ENCODE data around the gene C19orf25.
"Not testable (repeated sequence)": the region's sequence is repeated elsewhere in the genome, so short reads cannot be mapped to it uniquely, and the experiment has no call there.

The C19orf25 gene

GRCh38 chr19:1502433-1503088 is 23.5 kb upstream of the C19orf25 start:
- TF ChIP-seq, protein P1, sequence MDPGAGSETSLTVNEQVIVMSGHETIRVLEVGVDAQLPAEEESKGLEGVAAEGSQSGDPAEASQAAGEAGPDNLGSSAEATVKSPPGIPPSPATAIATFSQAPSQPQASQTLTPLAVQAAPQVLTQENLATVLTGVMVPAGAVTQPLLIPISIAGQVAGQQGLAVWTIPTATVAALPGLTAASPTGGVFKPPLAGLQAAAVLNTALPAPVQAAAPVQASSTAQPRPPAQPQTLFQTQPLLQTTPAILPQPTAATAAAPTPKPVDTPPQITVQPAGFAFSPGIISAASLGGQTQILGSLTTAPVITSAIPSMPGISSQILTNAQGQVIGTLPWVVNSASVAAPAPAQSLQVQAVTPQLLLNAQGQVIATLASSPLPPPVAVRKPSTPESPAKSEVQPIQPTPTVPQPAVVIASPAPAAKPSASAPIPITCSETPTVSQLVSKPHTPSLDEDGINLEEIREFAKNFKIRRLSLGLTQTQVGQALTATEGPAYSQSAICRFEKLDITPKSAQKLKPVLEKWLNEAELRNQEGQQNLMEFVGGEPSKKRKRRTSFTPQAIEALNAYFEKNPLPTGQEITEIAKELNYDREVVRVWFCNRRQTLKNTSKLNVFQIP (CRISPR knock-in tag; IDR thresholded peaks at IDR 0.05; ENCODE audit: borderline replicate concordance, low read depth) = no peak
- TF ChIP-seq ZFP3 (CRISPR knock-in tag; IDR thresholded peaks at IDR 0.05) (no peak), ZFP30 (CRISPR knock-in tag; IDR thresholded peaks at IDR 0.05) (no peak), RARB (CRISPR knock-in tag; IDR thresholded peaks at IDR 0.05) (no peak), GLIS3 (CRISPR knock-in tag; IDR thresholded peaks at IDR 0.05) (no peak), PATZ1 (CRISPR knock-in tag; IDR thresholded peaks at IDR 0.05; ENCODE audit: borderline replicate concordance) (no peak)

GRCh38 chr19:1501200-1501595 is 22.2 kb upstream of the C19orf25 start:
- no peak for ATAC-seq
- TF ChIP-seq ZC3H10 (CRISPR knock-in tag; IDR thresholded peaks at IDR 0.05) (no peak), ZNF8 (CRISPR knock-in tag; IDR thresholded peaks at IDR 0.05) (no peak), ESRRG (CRISPR knock-in tag; IDR thresholded peaks at IDR 0.05) (no peak), ZFP30 (CRISPR knock-in tag; IDR thresholded peaks at IDR 0.05) (no peak), BACH2 (CRISPR knock-in tag; IDR thresholded peaks at IDR 0.05; ENCODE audit: borderline replicate concordance) (no peak)
- TF ChIP-seq, protein P2, sequence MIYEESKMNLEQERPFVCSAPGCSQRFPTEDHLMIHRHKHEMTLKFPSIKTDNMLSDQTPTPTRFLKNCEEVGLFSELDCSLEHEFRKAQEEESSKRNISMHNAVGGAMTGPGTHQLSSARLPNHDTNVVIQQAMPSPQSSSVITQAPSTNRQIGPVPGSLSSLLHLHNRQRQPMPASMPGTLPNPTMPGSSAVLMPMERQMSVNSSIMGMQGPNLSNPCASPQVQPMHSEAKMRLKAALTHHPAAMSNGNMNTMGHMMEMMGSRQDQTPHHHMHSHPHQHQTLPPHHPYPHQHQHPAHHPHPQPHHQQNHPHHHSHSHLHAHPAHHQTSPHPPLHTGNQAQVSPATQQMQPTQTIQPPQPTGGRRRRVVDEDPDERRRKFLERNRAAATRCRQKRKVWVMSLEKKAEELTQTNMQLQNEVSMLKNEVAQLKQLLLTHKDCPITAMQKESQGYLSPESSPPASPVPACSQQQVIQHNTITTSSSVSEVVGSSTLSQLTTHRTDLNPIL (CRISPR knock-in tag; IDR thresholded peaks at IDR 0.05; ENCODE audit: low read depth) = no peak

More at GRCh38 chr19:1502433-1503088, 23.5 kb upstream of the C19orf25 start:
- ATAC-seq = no peak

DNA sequence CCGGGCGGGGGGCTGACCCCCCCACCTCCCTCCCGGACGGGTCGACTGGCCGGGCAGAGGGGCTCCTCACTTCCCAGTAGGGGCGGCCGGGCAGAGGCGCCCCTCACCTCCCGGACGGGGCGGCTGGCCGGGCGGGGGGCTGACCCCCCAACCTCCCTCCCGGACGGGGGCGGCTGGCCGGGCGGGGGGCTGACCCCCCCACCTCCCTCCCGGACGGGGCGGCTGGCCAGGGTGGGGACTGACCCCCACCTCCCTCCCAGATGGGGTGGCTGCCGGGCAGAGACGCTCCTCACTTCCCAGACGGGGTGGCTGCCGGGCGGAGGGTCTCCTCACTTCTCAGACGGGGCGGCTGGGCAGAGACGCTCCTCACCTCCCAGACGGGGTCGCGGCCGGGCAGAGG is 20.2 kb upstream of the C19orf25 start:
- ATAC-seq = not testable (repeated sequence)

GRCh38 chr19:1497578-1498235 is 18.7 kb upstream of the C19orf25 start:
- ATAC-seq = no peak
- TF ChIP-seq RARB (CRISPR knock-in tag; IDR thresholded peaks at IDR 0.05) (no peak), ZFP3 (CRISPR knock-in tag; IDR thresholded peaks at IDR 0.05) (no peak), PPARA (CRISPR knock-in tag; IDR thresholded peaks at IDR 0.05; ENCODE audit: borderline replicate concordance) (no peak), ARNTL (CRISPR knock-in tag; IDR thresholded peaks at IDR 0.05; ENCODE audit: borderline replicate concordance, low read depth) (no peak), TSHZ2 (CRISPR knock-in tag; IDR thresholded peaks at IDR 0.05) (no peak), PATZ1 (CRISPR knock-in tag; IDR thresholded peaks at IDR 0.05; ENCODE audit: borderline replicate concordance) (no peak), ZNF70 (CRISPR knock-in tag; IDR thresholded peaks at IDR 0.05) (no peak), GLIS3 (CRISPR knock-in tag; IDR thresholded peaks at IDR 0.05) (no peak), ISL1 (CRISPR knock-in tag; IDR thresholded peaks at IDR 0.05) (no peak), ZFP30 (CRISPR knock-in tag; IDR thresholded peaks at IDR 0.05) (no peak)

Data from SK-N-SH treated with all-trans-retinoic acid at 6 μM for 48 hours (cell line).